HG03442 (cell line): Measurements from ENCODE around the gene HPS5.
"Not testable (repeated sequence)": the region's sequence is repeated elsewhere in the genome, so short reads cannot be mapped to it uniquely, and the experiment has no call there.

ENCODE experiments used
- ATAC-seq: cut with Tn5 transposase; IDR thresholded peaks from one replicate; pipeline ENCODE4 v1.9.1; 2021; ENCODE audit warnings: mild to moderate bottlenecking, moderate library complexity; ENCODE audit not compliant: unreplicated experiment

HPS5 gene

GRCh38 chr11:18321969-18322711 lies at the start of gene HPS5, which contains the start of gene GTF2H1:
Gene HPS5 (minus strand): TSS chr11:18322140. CDS start chr11:18317858, 4,282 bp downstream.
Gene GTF2H1 (plus strand): TSS chr11:18322567. CDS start chr11:18333075, 10,508 bp downstream.
- ATAC-seq = peak; percentile 84

- ATAC-seq = no peak
These were observed 49.3 kb upstream of the HPS5 start for GRCh38 chr11:18371279-18371678.

DNA sequence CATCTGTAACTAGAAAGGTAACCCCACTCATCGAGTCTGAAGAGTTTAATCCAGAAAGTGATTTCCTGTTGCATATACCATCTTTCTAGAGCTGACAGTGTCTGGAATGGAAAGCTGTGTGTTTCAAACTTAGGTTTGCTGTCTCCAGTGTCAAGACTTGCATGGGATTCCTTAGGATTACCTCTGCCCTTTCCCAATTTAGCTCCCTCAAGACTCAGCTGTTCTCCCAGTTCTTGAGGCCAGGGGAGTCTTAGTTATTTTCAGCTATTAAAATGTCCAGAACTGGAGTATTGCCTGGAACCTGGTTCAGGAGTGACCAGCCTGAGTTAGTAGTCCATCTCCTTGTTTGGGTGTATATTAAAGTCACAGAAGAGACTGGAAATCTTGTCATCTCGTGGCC lies 47.5 kb upstream of the HPS5 start:
- ATAC-seq = no peak

GRCh38 chr11:18368221-18368620 lies 46.3 kb upstream of the HPS5 start:
- no peak for ATAC-seq

DNA sequence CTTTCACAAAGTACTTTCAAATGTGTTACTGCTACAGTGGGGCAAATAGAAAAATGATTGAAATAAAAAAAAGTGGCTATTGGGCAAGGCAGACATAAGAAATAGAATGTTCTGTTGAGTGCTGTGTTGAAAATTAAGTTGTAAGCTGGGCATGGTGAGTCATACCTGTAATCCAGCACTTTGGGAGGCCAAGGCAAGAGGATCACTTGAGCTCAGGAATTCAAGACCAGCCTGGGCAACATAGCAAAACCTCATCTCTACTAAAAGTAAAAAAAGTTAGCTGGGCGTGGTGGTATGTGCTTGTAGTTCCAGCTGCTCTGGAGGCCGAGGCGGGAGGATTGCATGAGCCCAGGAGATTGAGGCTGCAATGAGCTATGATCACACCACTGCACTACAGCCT lies 45.5 kb upstream of the HPS5 start:
- ATAC-seq = no peak

- ATAC-seq = no peak
These were observed 44.3 kb upstream of the HPS5 start for GRCh38 chr11:18366286-18366685.

- ATAC-seq = no peak
These were observed 43.8 kb upstream of the HPS5 start for GRCh38 chr11:18365741-18366140.

DNA sequence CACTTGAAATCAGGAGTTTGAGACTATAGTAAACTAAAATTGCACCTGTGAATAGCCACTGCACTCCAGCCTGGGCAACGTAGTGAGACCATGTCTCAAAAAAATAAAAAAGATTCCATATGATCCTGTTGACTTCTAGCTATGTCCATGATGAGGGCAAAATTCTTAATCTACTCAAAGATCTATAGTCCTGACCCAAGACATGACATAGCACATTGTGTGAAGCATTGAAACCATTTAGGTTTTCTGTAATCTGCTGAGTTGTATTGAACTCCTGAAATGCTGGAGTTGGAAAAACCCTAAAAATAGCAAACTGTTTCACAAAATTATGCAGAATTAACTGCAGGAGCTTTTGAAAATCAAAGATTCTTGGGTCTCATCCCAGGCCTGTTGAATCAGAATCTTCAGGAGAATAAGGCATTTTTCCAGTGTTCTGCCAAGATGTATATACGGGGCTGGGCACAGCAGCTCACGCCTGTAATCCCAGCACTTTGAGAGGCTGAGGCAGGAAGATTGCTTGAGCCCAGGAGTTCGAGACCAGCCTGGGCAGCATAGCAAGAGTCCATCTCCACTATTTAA lies 42.6 kb upstream of the HPS5 start:
- ATAC-seq = no peak

GRCh38 chr11:18361154-18361553 lies 39.2 kb upstream of the HPS5 start:
- no peak for ATAC-seq

DNA sequence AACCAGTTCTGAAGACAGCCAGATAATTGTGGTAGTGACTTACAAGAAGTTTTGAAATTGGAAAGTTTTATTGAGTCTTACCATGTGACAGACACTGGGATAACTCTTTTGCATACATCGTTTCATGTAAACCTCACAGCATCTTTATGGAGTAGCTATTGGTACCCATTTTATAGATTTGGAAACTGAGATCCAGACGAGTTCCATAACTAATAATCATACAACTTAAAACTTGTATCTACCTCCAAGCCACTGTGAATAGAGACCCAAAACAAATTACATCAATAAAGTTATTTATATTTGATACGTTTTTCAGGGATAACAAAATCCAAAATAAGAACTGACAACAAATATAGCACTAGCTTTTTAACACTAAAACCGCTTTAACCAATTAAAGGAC lies 36.7 kb upstream of the HPS5 start:
- no peak for ATAC-seq

DNA sequence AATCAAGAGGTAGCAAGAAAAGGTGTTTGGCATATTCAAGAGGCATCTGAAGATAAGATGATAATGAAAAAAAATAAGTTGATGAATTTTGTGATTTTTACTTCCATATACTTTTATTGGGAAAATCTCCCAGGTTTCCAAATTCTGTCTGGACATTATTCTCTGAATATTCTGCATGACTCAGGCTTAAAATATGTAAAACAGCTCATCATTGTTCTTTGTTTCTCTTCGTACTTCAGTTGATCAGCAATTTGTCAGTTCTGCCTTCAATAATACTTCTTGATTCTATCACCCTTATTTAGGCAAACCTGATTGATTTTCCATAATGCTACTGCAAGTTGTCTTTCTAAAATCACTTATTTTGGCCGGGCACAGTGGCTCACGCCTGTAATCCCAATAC lies 30.6 kb upstream of the HPS5 start:
- ATAC-seq = no peak

DNA sequence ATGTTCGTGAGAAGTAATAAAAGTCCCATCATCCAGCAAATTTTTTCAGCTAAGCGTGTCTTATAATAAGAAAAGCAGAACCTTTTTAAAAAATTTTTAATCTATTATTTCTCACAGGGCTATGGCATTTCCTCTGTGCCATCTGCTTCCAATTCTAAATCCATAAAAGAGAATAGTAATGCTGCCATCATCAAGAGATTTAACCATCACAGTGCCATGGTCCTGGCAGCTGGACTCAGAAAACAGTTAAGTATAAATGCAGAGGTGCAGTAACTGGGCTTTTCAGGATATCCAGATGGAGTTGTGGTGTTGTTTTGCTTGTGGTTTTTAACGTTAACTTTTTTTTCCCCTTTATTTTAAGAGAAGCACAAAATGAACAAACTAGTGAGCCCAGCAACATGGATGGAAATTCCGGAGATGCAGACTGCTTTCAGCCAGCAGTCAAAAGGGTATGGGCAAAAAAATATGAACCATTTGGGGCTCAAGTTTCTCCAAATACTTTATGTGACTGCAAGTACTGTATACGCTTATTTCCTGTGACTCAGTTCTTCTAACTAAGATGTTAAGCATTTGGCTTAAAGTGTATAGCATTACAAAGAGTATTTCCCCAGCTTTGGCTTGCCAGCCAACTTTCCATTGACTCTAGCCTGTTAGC lies 25.7 kb upstream of the HPS5 start:
- ATAC-seq = no peak

DNA sequence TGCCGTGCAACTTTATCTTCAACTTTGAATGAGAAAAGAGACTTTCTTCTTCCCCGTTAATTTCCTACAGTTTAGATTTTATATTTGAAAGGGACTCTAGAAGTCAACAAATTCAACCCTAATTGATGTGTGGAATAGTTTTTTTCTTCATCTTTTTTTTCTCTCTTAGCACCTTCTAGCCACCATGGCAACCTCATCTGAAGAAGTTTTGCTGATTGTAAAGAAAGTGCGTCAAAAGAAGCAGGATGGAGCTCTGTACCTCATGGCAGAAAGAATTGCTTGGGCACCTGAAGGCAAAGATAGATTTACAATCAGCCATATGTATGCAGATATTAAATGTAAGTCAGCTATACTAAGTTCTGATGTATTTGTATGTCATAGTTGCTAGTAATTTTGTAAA lies 11.0 kb upstream of the HPS5 start:
- no peak for ATAC-seq

DNA sequence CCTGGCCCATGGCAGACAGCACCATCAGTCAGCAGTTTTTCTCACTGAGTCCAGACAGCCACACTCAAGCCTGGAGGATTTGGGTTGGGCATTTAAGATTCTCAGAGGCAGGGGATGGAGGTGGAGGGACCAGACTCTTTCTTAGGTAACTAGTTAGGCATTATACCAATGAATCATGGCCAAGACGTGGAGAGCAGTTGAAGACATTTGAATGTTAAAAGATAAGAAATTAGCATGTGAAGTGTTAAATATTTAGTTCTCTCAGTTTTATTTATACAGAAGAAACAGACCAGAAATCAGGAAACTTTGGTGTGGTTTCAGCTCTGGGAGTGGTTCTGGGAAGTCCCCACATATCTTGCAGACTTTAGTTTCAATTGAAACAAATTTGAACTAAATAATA lies 10.4 kb upstream of the HPS5 start:
- no peak for ATAC-seq

DNA sequence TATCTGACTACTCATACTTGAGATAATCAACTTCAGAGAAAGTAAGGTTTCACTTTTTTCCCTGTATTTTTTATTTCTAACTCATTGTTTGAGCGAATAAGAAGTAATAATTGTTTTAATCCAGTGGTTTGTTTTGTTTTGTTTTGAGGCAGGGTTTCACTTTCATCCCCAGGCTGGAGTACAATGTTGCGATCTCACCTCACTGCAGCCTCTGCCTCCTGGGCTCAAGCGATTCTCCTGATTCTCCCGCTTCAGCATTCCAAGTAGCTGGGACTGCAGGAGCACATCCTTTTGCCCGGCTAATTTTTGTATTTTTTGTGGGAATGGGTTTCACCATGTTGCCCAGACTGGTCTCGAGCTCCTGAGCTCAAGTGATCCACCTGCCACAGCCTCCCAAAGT lies 9.0 kb upstream of the HPS5 start:
- no peak for ATAC-seq

DNA sequence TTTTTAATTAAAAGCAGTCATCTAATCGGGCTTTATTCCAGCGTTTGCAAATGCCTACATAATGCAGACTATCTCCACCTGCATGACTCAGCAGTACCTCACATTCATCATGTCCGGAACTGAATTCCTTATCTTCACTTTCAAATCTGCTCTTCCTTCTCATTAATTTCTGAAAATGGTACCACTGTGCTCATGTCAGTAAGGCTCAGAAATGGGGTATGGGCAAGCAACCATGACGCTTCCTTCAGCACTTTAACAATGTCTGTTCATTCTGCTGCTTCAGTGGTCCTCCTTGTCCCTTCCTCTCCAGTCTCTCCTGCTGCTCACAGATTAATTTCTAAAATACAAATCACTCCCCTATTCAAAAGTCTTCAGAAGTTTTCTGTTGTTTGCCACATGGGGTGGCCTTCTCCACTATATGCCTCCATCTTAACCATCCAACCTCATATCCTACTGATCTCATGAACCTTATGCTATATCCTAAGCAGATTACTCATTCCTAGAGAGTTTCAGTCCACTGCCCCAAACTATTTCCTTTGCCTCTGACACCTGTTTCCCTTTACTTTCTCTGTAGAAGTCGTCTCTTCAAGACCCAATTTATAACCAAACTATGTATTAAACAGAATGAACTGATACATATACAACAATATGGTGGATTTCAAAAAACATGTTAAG lies 7.4 kb upstream of the HPS5 start:
- ATAC-seq = peak; percentile 60

DNA sequence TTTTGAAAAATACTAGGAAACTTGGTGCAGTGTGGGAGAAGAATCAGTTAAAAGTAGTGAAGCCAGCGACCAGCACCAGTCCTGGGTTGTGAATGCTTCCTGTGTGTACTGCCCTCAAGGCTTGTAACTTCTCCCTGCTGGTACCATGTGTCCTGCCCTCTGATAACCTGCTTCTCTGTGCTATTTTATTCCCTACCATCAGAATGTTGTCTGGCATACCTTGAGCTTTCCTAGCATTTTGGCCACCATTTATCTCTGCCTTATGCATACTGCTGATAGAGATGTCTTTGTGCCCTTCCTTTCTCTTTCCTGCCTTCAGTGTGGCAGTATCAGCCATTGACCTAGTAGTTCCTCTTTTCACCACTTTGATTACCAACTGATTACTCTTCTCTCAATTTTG lies 2.4 kb upstream of the HPS5 start:
- no peak for ATAC-seq

DNA sequence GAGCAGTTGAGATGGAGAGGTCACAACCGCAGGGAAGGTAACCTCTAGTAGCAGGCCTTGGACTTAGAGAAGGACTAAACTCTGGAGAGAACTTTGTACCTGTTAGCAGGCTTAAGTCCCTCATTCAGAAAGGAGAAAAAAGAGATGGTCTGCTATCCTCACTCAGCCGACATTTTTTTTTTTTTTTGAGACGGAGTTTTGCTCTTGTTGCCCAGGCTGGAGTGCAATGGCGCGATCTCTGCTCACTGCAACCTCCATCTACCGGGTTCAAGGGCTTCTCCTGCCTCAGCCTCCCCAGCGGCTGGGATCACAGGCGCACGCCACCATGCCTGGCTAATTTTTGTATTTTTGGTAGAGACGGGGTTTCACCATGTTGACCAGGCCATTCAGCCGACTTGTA lies 1.9 kb upstream of the HPS5 start:
- ATAC-seq = not testable (repeated sequence)

GRCh38 chr11:18322818-18323570 lies 1.1 kb upstream of the HPS5 start:
- no peak for ATAC-seq

DNA sequence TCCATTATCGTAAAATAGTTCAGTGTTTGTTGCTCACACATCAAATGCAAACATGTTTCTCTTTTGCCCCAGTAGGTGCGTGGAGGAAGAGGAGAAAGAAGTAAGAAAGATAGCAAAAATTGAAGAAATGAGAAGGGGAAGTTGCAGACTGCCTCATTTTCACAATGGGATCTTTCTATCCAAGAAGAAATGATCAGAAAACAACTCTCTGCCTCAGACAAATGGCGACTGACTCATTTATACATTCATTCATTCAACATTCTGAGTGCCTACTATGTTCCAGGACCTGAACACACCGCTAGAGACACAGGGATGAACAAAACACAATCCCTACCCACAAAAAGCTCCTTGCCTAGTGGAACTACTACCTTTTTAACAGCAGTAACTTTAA lies 367 bp downstream of the HPS5 start:
- ATAC-seq = no peak

DNA sequence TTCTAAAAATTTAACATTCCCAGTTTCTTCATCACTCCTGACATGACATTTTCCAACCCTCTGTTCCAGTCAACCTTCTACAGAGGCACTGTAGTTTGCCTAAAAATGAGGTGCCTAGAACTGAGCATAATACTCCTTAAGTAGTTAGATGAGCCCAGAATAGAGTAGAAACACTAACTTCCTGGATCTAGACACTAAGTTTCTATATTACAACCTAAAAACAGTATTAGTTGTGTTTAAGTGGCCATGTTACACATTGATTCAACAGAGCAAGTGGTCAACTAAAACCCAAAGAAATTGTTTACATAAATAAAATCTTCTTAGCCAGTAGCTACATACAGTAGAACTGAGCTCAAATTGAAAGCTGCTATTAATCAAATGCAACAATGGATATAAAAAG lies 1.3 kb downstream of the HPS5 start:
- no peak for ATAC-seq
